CD4-positive, alpha-beta T cell treated with Interferon gamma for 1 hour (primary cell): ENCODE results near the gene SLC4A11.
"Not testable (repeated sequence)": the region's sequence is repeated elsewhere in the genome, so short reads cannot be mapped to it uniquely, and the experiment has no call there.

ENCODE experiments used
- DNase-seq: peaks from one replicate; pipeline ENCODE4 v3.0.0-alpha.2; 2020

The SLC4A11 gene

GRCh38 chr20:3227506-3227905 is 11.5 kb downstream of the SLC4A11 start:
- DNase-seq: no peak

DNA sequence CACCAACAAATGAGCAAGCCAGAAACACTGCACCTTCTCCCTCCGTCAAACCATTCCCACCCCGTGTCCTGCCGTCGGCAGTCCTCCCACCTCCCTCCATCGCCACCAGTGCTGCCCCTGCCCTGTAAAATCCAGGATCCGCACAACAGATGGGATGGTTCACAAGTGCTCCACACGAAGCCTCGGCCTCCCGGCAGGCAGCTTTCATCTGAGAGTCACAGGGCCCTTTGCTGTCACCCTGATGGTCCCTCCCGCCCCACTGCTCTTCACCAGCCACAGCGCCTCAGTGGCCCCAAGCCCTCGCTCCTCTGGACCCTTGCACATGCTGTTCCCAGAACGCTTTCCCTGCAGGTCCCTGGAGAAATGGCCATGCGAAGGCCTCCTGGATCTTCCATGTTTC is 12.1 kb downstream of the SLC4A11 start:
- no peak for DNase-seq

- no peak for DNase-seq
Observed at GRCh38 chr20:3226093-3226492, 12.9 kb downstream of the SLC4A11 start.

DNA sequence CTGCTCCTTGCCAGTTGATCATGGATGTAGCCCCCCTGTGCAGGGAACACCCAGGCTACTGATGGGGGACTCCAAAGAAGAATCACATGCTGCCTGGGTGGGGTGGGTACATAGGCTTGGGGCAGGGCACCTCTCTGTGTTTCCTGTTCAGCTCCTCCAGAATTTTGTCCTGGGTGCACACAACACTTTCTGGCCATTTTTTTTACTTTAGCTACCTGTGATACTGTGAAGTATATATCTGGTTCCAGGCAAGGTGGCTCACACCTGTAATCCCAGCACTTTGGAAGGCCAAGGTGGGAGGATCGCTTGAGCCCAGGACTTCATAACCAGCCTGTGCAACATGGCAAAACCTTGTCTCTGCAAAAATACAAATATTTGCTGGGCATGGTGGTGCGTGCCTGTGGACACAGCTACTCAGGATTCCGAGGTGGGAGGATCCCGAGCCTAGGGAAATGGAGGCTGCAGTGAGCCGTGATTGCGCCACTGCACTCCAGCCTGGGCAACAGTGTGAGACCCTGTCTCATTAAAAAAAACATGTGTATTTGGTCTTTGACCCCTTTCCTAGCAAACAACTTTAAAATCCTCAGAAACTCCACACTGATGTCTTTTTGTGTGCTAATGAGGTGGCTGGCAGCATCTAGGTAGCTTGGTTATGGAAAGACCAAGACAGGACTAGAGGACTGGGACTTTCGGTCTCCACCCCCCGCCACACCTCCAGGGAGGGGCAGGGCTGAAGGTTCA is 14.1 kb downstream of the SLC4A11 start:
- no peak for DNase-seq

DNA sequence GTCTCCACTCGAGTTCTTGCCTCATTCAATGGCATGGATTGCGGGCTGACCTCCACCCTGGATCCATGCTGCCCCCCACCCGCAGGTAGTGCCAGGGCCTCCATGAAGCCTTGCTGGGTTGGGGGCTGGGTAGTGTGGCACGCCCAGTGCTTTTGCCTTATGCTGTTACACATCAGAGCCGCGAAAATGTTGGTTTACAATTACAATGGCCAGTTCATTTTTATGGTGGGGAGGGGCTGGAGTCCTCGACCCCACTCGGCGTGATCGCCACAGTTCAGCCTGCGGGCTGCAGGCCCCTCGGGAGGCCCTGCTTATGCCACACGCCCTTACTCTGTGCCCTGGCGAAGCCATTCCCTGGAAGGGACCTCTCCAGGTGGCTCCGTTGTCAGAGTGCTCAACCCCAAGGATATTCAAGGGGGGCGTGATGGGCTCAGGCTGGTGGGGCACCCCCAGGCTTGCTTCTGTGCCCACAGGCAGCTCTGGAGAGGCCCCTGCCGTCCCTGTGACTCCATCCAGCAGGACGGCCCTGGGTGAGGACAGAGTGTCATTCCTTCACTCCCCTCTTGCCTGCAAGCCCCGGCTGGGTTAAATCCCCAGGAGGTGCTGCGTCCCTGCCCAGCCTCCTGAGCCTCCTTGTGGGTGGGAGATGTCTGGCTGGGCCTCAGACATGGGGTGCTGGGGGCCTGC is 14.9 kb downstream of the SLC4A11 start:
- no peak for DNase-seq

DNA sequence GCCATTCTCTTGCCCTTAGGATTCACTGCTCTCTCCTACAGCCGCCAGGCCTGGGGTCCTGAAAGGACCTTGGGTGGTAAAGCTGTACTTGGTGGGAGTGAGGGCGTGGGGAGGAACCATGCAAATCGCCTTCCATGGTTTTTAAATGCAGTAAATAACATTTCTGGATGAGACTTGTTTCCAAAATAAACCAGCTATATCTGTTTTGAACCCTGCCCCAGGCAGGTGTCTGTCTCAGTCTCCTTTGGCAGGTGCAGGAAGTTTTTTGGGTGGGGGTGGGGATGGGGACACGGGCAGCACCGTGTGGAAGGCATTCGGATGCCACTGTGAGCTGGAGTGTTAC is 15.4 kb downstream of the SLC4A11 start:
- DNase-seq: no peak

DNA sequence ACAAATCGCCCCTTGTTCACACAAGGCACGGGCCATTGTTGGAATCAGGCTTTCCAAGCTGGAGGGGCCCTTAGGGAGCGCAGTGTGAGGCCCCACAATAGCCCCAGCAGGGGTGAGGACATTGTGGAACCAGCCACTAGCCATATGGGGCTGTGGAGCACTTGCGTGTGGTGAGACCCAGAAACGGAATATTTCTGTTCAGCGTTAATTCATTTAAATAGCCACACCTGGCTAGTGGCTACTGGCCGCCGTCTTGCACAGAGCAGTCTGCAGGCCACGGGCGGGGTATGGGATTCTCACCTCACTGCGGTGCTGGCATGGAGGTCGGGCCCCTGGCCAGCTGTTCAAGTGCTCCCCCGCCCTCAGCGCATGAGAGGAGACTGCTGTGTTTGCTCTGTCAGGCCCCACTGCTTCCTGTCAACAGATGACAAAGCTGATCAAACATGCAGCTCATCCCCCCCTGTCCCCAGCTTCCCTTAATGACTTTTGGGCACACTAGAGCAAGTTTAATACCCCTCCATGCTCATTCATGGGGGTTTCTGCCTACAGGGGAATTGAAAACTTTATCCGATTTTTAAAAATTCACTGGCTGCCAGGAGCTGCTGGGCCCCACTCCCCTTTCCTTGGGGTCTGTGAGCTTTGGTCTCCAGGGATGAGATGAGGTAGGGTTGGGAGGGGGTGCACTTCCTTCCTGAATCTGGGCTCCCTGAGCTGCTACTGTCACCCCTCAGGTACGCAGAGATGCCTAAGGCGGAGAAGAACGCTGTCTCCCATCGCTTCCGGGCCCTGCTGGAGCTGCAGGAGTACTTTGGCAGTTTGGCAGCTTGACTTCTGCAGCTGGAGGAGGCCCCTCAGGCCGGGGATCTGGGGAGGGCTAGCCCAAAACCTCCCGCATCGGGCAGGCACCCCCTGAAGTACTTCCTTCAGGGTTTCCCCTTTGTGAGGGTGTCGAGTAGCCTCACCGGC is 16.1 kb downstream of the SLC4A11 start:
- DNase-seq: peak; percentile 48

- no peak for DNase-seq
Observed at GRCh38 chr20:3221398-3222226, 17.4 kb downstream of the SLC4A11 start.

GRCh38 chr20:3218307-3218988 is 20.5 kb downstream of the SLC4A11 start:
- DNase-seq: peak; percentile 65

- not testable (repeated sequence) for DNase-seq
Observed at GRCh38 chr20:3215359-3215917, 23.6 kb downstream of the SLC4A11 start.

DNA sequence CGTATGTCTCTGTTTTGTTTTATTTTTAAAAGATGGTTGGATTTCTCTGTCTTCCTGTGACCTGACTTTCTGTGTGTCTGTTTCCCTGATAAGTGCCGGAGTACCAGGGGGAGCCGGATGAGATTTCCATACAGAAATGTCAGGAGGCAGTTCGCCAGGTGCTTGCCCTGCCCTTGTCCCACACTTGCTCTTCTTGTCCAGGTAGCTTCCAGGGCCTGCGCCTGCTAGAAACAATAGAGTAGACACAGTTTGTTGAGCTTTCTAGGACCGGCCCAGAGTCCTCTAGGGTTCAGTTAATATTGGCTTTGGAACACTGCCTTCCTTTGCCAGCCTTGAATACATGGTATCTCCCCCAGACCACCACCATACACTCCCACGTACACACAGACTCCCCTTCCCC is 25.8 kb downstream of the SLC4A11 start:
- no peak for DNase-seq

GRCh38 chr20:3210346-3210745 is 28.6 kb downstream of the SLC4A11 start:
- no peak for DNase-seq

DNA sequence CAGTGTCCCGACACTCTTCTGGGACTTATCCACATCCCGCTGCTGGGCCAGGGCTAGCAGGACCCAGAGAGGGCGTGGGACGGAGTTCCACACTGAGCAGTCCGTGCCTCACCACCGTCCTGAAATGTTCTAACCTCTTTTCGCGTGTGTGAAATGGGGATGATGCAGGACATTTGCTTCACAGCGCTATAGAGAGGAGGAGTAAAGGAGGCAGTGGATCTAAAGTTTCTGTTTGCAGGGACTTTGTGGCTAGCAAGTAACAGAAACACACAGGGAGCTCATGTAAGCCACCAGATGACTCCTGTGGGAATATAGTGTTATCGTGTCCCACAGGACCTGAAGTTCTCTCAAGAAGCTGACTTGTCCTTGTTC is 29.1 kb downstream of the SLC4A11 start:
- no peak for DNase-seq

GRCh38 chr20:3209257-3209945 is 29.6 kb downstream of the SLC4A11 start, which contains the start of gene ITPA:
Gene ITPA (plus strand): TSS chr20:3209498. CDS start chr20:3209552, 54 bp downstream.
- DNase-seq: peak; percentile 51

GRCh38 chr20:3208786-3209256 is 30.2 kb downstream of the SLC4A11 start:
- no peak for DNase-seq

DNA sequence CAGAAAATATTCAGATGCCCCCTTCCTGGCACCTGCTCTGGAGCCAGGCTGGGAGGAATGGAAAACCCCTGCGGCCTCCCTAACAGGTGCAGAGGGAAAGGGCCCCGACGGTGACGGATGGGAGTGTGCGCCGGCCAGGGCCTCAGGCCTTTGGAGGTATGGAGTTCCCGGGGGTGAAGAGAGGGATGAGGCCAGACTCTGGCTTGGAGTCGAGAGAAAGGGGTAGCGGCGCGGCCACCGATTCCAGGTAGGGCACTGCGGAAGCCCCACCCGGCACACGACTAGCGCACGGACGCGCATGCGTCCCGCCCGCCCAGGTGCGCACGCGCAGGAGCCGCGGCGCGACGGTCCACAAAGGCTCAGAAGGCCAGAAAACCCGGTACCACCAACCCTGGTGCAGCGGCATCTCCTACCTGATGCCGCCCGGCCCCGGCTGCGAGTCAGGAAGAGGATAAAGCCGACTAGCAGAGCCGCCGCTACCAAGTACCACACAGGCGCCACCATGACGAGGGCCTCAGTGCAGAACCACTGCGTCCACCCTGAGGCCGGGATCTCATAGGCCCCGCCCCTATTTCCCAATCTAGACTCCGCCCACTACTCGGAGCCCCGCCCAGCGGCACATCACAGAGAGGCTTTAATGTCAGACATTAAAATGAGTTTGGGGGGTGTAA is 34.7 kb downstream of the SLC4A11 start, which contains the start of gene DDRGK1:
TSS of gene DDRGK1 (minus strand) at position 559 of the 671 bp plus-strand sequence. CDS start at position 504, 55 bp downstream.
- DNase-seq: peak; percentile 87

GRCh38 chr20:3203315-3204123 is 35.5 kb downstream of the SLC4A11 start:
- DNase-seq: no peak

GRCh38 chr20:3202965-3203314 is 36.0 kb downstream of the SLC4A11 start:
- no peak for DNase-seq
